ENCODE results near the gene GTSE1.

- TF ChIP-seq, protein P1, sequence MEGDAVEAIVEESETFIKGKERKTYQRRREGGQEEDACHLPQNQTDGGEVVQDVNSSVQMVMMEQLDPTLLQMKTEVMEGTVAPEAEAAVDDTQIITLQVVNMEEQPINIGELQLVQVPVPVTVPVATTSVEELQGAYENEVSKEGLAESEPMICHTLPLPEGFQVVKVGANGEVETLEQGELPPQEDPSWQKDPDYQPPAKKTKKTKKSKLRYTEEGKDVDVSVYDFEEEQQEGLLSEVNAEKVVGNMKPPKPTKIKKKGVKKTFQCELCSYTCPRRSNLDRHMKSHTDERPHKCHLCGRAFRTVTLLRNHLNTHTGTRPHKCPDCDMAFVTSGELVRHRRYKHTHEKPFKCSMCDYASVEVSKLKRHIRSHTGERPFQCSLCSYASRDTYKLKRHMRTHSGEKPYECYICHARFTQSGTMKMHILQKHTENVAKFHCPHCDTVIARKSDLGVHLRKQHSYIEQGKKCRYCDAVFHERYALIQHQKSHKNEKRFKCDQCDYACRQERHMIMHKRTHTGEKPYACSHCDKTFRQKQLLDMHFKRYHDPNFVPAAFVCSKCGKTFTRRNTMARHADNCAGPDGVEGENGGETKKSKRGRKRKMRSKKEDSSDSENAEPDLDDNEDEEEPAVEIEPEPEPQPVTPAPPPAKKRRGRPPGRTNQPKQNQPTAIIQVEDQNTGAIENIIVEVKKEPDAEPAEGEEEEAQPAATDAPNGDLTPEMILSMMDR (conservative IDR thresholded peaks at IDR 0.05 in 1 of 2, IDR thresholded peaks at IDR 0.05 in 1 of 2; ENCODE audit: low read depth in 1 of 2, low read length in 2 of 2) = no peak
- TF ChIP-seq EZH2 (IDR thresholded peaks at IDR 0.05; ENCODE audit: low read length, missing control alignments) = no peak
These were observed 68.5 kb downstream of the GTSE1 start for GRCh38 chr22:46365166-46365624.

Data from fibroblast of lung (primary cell).